ENCODE data around the gene UBE2I. TPM values are rescaled to one million over a fixed set of nuclear protein-coding genes. Genes with fewer than 3 reads are reported as not detected.
"Not testable (repeated sequence)": the region's sequence is repeated elsewhere in the genome, so short reads cannot be mapped to it uniquely, and the experiment has no call there.

UBE2I gene
- total RNA-seq, 1 experiment from 2014 or later: 212 TPM

GRCh38 chr16:1265826-1266225 lies 43.6 kb upstream of the UBE2I start:
- no peak for TF ChIP-seq ZBTB33 (IDR thresholded peaks at IDR 0.05; ENCODE audit: extremely low read depth, insufficient replicate concordance, low read length)
- no peak for TF ChIP-seq FOSL1 (IDR thresholded peaks at IDR 0.05; ENCODE audit: low read depth)
- TF ChIP-seq RAD21 (IDR thresholded peaks at IDR 0.05; ENCODE audit: low read depth): no peak
- no peak for TF ChIP-seq SRF (IDR thresholded peaks at IDR 0.05; ENCODE audit: low read depth)
- intact Hi-C loops (cut with micrococcal nuclease): no loop called here
- POLR2A ChIA-PET: no interaction called here
- Histone ChIP-seq H2AFZ (ENCODE audit: low read depth, low read length, poor library complexity, severe bottlenecking) (no peak overlapping the region), H3K27ac (ENCODE audit: low read depth, low read length) (no peak overlapping the region), H3K9me2 (ENCODE audit: insufficient read depth) (no peaks in the 10 kb centered on the region), H3K79me2 (ENCODE audit: insufficient read depth, low read length) (no peaks in the 10 kb centered on the region), H3K9ac (ENCODE audit: low read length) (no peak overlapping the region), H3K4me3 (replicated peaks in 1 of 2; ENCODE audit: low read depth in 1 of 2, low read length in 2 of 2) (no peak overlapping the region), H3K4me2 (ENCODE audit: low read length) (no peak overlapping the region), H3K36me3 (ENCODE audit: control insufficient read depth in 1 of 2, insufficient read depth in 2 of 2, low read length in 2 of 2) (no peaks in the 10 kb centered on the region), H3K9me3 (ENCODE audit: control insufficient read depth in 1 of 2, insufficient read depth in 1 of 2, low read depth in 1 of 2, low read length in 2 of 2) (no peaks in the 10 kb centered on the region; a peak in 1 of 4 replicates), H3K27me3 (ENCODE audit: insufficient read depth, low read length) (no peaks in the 10 kb centered on the region), H4K20me1 (ENCODE audit: insufficient read depth) (no peaks in the 10 kb centered on the region), H3K4me1 (ENCODE audit: control insufficient read depth in 1 of 2, insufficient read depth in 2 of 2, low read length in 2 of 2) (peaks cover 4 to 5% of the 10 kb centered on the region in 2 experiments; a peak in 3 of 4 replicates)
- CTCF ChIA-PET: no interaction called here
- BruUV-seq (replicated peaks): no TSS peak
- DNase-seq (ENCODE audit: low read depth, low spot score): no peak
- no peak for ATAC-seq
- RAD21 ChIA-PET (ENCODE audit: low non-redundant PET in 1 of 2, low total read pairs in 2 of 2, uncharacterized antibody in 2 of 2, unreplicated experiment in 2 of 2): no interaction called here

GRCh38 chr16:1269418-1269817 lies 40.0 kb upstream of the UBE2I start:
- H3K27me3 ChIP-seq (ENCODE audit: insufficient read depth, low read length); H3K9me2 ChIP-seq (ENCODE audit: insufficient read depth); H3K4me3 ChIP-seq (replicated peaks in 1 of 2; ENCODE audit: low read depth in 1 of 2, low read length in 2 of 2); CTCF ChIA-PET; RAD21 ChIA-PET (ENCODE audit: low non-redundant PET in 1 of 2, low total read pairs in 2 of 2, uncharacterized antibody in 2 of 2, unreplicated experiment in 2 of 2); H4K20me1 ChIP-seq (ENCODE audit: insufficient read depth); H3K27ac ChIP-seq (ENCODE audit: low read depth, low read length); H3K9me3 ChIP-seq (ENCODE audit: control insufficient read depth in 1 of 2, insufficient read depth in 1 of 2, low read depth in 1 of 2, low read length in 2 of 2); BruUV-seq (replicated peaks); H3K36me3 ChIP-seq (ENCODE audit: control insufficient read depth in 1 of 2, insufficient read depth in 2 of 2, low read length in 2 of 2); H3K79me2 ChIP-seq (ENCODE audit: insufficient read depth, low read length); intact Hi-C loops (cut with micrococcal nuclease); ATAC-seq; POLR2A ChIA-PET; H3K4me1 ChIP-seq (ENCODE audit: control insufficient read depth in 1 of 2, insufficient read depth in 2 of 2, low read length in 2 of 2); H2AFZ ChIP-seq (ENCODE audit: low read depth, low read length, poor library complexity, severe bottlenecking); DNase-seq (ENCODE audit: low read depth, low spot score); H3K9ac ChIP-seq (ENCODE audit: low read length): not testable (repeated sequence)
- H3K4me2 ChIP-seq (ENCODE audit: low read length): peak overlapping the region; percentile 37; the same call in 1 of the 2 replicates

Data from HCT116 (cell line).